ENCODE measurements around the gene PCYOX1L.

GRCh38 chr5:149344151-149344550, 13.7 kb upstream of the PCYOX1L start:
- TF ChIP-seq TAF1 (IDR thresholded peaks at IDR 0.05; ENCODE audit: low read depth), result no peak
- TF ChIP-seq REST (IDR thresholded peaks at IDR 0.05; ENCODE audit: low read depth), result no peak
- no peak for TF ChIP-seq ZBTB7A (IDR thresholded peaks at IDR 0.05; ENCODE audit: low read depth)
- TF ChIP-seq RAD21 (IDR thresholded peaks at IDR 0.05; ENCODE audit: low read depth), result no peak
- no peak for TF ChIP-seq EP300 (IDR thresholded peaks at IDR 0.05; ENCODE audit: borderline replicate concordance)
- no peak for TF ChIP-seq TCF12 (IDR thresholded peaks at IDR 0.05; ENCODE audit: low read depth)
- no peak for TF ChIP-seq EGR1 (IDR thresholded peaks at IDR 0.05)
- no peak for TF ChIP-seq USF1 (IDR thresholded peaks at IDR 0.05)
- TF ChIP-seq CEBPB (IDR thresholded peaks at IDR 0.05), result no peak
- TF ChIP-seq MAX (IDR thresholded peaks at IDR 0.05), result no peak
- TF ChIP-seq TEAD4 (IDR thresholded peaks at IDR 0.05), result no peak
- no peak for TF ChIP-seq YY1 (IDR thresholded peaks at IDR 0.05; ENCODE audit: low read depth)
